ENCODE data around the gene LRMDA. TPM values are rescaled to one million over a fixed set of nuclear protein-coding genes. Genes with fewer than 3 reads are reported as not detected.

Gene LRMDA
- total RNA-seq, 1 experiment from 2014 or later = not detected

DNA sequence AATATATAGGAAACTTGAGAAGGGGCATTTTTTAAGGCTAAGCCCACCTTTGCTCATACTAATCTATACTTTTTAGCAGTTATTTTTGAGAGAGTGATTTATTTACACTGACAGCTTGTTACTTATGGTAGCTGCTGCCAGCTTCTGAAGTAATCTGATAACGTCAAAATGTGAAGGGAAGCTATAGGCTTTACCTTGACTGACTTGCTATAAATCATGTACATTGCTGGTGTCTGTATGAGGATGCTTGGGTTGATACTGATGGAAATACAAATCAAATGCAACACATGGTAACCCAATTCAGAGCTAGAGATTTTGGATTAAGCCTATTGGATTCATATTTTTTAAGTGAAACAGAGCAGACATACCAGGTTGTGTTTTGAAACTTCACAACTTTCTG lies 299.4 kb downstream of the LRMDA start:
- H3K9me3 ChIP-seq (ENCODE audit: low read depth, low read length, poor library complexity, severe bottlenecking) = no peaks in the 10 kb centered on the region
- BruUV-seq (replicated peaks) = no TSS peak
- no peaks in the 10 kb centered on the region for H3K36me3 ChIP-seq (ENCODE audit: insufficient read depth, low read length, poor library complexity, severe bottlenecking)
- H3K4me3 ChIP-seq (ENCODE audit: low read depth, low read length, poor library complexity, severe bottlenecking) = no peak overlapping the region
- H3K27ac ChIP-seq (ENCODE audit: low read depth, low read length, poor library complexity, severe bottlenecking) = no peak overlapping the region
- CTCF ChIA-PET = no interaction called here
- TF ChIP-seq, protein P1, sequence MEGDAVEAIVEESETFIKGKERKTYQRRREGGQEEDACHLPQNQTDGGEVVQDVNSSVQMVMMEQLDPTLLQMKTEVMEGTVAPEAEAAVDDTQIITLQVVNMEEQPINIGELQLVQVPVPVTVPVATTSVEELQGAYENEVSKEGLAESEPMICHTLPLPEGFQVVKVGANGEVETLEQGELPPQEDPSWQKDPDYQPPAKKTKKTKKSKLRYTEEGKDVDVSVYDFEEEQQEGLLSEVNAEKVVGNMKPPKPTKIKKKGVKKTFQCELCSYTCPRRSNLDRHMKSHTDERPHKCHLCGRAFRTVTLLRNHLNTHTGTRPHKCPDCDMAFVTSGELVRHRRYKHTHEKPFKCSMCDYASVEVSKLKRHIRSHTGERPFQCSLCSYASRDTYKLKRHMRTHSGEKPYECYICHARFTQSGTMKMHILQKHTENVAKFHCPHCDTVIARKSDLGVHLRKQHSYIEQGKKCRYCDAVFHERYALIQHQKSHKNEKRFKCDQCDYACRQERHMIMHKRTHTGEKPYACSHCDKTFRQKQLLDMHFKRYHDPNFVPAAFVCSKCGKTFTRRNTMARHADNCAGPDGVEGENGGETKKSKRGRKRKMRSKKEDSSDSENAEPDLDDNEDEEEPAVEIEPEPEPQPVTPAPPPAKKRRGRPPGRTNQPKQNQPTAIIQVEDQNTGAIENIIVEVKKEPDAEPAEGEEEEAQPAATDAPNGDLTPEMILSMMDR (conservative IDR thresholded peaks at IDR 0.05; ENCODE audit: low read depth, low read length) = no peak
- TF ChIP-seq EZH2 (IDR thresholded peaks at IDR 0.05; ENCODE audit: borderline replicate concordance, low read depth, low read length, poor library complexity, severe bottlenecking) = no peak
- H3K4me1 ChIP-seq (ENCODE audit: insufficient read depth, low read length, poor library complexity, severe bottlenecking) = no peaks in the 10 kb centered on the region
- POLR2A ChIA-PET (ENCODE audit: low non-redundant PET) = no interaction called here
- intact Hi-C loops (cut with micrococcal nuclease; ENCODE audit: unreplicated experiment) = no loop called here
- no peak for DNase-seq (ENCODE audit: low spot score)
- no peaks in the 10 kb centered on the region for H3K27me3 ChIP-seq (replicated peaks; ENCODE audit: insufficient read depth, low read depth, low read length, poor library complexity)

DNA sequence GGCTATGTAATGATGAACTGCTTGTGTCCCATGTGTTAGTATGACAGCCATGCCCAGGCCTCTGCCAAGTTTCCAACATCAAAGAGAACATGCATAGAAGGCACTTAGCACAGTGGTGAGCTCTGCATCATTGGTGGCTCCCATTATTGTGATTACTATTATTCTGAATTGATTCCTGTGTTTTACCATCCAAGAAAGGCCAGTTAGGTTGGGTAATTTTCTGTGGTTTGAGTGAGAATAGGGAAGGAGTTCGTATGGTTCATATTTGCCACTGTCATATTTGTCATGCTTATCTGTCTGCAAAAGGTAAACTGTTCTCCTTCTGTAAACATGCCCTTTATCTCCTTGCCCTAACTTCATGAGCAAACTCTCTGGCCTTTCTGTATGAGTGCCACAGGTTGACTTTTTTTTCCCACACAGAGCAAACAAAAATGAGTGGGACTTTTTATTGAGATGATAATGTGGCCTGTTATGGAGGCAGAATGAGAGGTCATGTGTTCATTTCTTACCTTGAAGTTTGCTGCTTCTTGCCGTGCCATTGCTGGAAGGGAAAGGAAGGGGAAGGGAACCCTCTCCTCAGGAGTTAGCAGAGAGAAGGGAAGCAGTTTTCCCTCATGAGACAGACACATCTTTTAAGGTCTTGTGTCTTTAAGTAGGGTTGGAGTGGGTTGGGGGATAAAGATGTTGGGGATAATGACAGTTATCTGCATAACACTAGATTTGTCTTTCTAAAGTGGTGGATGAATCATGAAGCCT lies 301.9 kb downstream of the LRMDA start:
- DNase-seq (ENCODE audit: low spot score) = no peak
- no peaks in the 10 kb centered on the region for H3K36me3 ChIP-seq (ENCODE audit: insufficient read depth, low read length, poor library complexity, severe bottlenecking)
- no peaks in the 10 kb centered on the region for H3K27me3 ChIP-seq (replicated peaks; ENCODE audit: insufficient read depth, low read depth, low read length, poor library complexity)
- H3K9me3 ChIP-seq (ENCODE audit: low read depth, low read length, poor library complexity, severe bottlenecking) = no peaks in the 10 kb centered on the region
- ChIA-PET CTCF (no interaction called here), POLR2A (ENCODE audit: low non-redundant PET) (no interaction called here)
- no peak overlapping the region for H3K4me3 ChIP-seq (ENCODE audit: low read depth, low read length, poor library complexity, severe bottlenecking)
- BruUV-seq (replicated peaks) = no TSS peak
- no peaks in the 10 kb centered on the region for H3K4me1 ChIP-seq (ENCODE audit: insufficient read depth, low read length, poor library complexity, severe bottlenecking)
- no peak overlapping the region for H3K27ac ChIP-seq (ENCODE audit: low read depth, low read length, poor library complexity, severe bottlenecking)
- no peak for TF ChIP-seq EZH2 (IDR thresholded peaks at IDR 0.05; ENCODE audit: borderline replicate concordance, low read depth, low read length, poor library complexity, severe bottlenecking)
- TF ChIP-seq, protein P1 (conservative IDR thresholded peaks at IDR 0.05; ENCODE audit: low read depth, low read length) = no peak
- intact Hi-C loops (cut with micrococcal nuclease; ENCODE audit: unreplicated experiment) = no loop called here

DNA sequence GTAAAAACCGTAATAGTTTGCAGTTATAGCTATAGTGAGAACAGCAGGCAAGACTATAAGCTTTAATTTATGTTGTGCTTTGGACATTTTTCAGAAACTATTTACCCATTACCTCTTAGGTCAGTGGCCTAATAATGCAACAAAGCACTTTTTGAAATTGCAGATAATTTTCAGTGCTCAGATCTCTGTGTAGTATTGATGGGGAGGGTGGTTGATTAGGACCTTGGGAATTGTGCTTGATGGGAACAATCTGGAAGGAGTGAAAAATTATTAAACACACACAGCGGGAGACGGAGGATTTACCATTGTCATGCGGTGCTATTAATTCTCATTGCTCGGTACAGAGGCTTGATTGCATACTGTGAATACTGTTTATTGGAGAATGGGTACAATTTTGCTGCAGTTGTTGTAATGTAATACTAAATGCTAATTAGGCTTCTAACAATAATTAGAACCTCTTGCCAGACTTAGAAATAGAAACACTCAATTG lies 304.8 kb downstream of the LRMDA start:
- ChIA-PET CTCF (no interaction called here), POLR2A (ENCODE audit: low non-redundant PET) (no interaction called here)
- no peak for DNase-seq (ENCODE audit: low spot score)

More for the DNA sequence above, 304.8 kb downstream of the LRMDA start:
- TF ChIP-seq EZH2 (IDR thresholded peaks at IDR 0.05; ENCODE audit: borderline replicate concordance, low read depth, low read length, poor library complexity, severe bottlenecking) = no peak
- TF ChIP-seq, protein P1 (conservative IDR thresholded peaks at IDR 0.05; ENCODE audit: low read depth, low read length) = no peak
- Histone ChIP-seq H3K36me3 (ENCODE audit: insufficient read depth, low read length, poor library complexity, severe bottlenecking) (no peaks in the 10 kb centered on the region), H3K4me3 (ENCODE audit: low read depth, low read length, poor library complexity, severe bottlenecking) (no peak overlapping the region), H3K4me1 (ENCODE audit: insufficient read depth, low read length, poor library complexity, severe bottlenecking) (no peaks in the 10 kb centered on the region), H3K9me3 (ENCODE audit: low read depth, low read length, poor library complexity, severe bottlenecking) (no peaks in the 10 kb centered on the region), H3K27me3 (replicated peaks; ENCODE audit: insufficient read depth, low read depth, low read length, poor library complexity) (no peaks in the 10 kb centered on the region), H3K27ac (ENCODE audit: low read depth, low read length, poor library complexity, severe bottlenecking) (no peak overlapping the region)
- intact Hi-C loops (cut with micrococcal nuclease; ENCODE audit: unreplicated experiment) = no loop called here
- no TSS peak for BruUV-seq (replicated peaks)
